Measurements from ENCODE around the gene EI24.

EI24 gene

DNA sequence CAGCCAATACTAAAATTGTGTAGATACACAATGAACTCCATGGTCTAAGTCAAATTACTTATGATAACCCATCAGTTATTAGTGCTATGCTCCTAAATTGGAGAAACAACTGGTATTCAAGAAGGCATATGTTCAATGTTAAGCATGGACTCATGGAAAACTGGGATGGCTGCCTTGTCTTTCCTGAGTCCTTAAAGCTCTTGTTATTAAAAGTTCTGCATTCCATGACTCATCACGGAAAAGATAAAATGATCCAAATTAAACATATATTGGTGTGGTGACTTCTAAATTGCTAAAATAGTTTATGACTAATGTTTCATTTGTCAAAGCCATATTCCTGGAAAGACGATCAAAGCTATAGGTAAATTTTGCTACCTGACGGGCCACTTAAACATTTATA, 9.4 kb upstream of the EI24 start:
- TF ChIP-seq ISL1 (CRISPR knock-in tag; IDR thresholded peaks at IDR 0.05) (peak; percentile 45), CSDC2 (CRISPR knock-in tag; IDR thresholded peaks at IDR 0.05) (no peak)
- no peak for ATAC-seq

DNA sequence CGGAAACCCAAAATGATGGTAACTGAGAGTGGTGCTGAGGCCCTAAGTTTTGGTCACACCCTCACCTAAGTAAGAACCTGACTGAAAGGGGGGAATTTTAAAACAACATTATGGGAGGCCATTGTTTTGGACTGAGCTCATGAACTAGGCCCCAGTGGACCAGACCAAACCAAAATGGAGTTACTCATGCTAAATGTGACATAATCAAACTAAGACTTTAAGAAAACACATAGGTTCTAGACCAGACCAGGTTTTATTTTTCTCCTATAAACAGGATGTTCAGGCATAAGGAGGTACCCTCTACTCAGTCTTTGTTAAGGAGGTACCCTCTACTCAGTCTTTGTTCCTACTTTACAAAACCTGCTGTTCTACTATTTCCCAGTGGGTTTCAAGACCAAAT, 7.4 kb upstream of the EI24 start:
- ATAC-seq: no peak
- TF ChIP-seq, protein P1, sequence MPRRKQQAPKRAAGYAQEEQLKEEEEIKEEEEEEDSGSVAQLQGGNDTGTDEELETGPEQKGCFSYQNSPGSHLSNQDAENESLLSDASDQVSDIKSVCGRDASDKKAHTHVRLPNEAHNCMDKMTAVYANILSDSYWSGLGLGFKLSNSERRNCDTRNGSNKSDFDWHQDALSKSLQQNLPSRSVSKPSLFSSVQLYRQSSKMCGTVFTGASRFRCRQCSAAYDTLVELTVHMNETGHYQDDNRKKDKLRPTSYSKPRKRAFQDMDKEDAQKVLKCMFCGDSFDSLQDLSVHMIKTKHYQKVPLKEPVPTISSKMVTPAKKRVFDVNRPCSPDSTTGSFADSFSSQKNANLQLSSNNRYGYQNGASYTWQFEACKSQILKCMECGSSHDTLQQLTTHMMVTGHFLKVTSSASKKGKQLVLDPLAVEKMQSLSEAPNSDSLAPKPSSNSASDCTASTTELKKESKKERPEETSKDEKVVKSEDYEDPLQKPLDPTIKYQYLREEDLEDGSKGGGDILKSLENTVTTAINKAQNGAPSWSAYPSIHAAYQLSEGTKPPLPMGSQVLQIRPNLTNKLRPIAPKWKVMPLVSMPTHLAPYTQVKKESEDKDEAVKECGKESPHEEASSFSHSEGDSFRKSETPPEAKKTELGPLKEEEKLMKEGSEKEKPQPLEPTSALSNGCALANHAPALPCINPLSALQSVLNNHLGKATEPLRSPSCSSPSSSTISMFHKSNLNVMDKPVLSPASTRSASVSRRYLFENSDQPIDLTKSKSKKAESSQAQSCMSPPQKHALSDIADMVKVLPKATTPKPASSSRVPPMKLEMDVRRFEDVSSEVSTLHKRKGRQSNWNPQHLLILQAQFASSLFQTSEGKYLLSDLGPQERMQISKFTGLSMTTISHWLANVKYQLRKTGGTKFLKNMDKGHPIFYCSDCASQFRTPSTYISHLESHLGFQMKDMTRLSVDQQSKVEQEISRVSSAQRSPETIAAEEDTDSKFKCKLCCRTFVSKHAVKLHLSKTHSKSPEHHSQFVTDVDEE (CRISPR knock-in tag; IDR thresholded peaks at IDR 0.05): no peak
- TF ChIP-seq, protein P2, sequence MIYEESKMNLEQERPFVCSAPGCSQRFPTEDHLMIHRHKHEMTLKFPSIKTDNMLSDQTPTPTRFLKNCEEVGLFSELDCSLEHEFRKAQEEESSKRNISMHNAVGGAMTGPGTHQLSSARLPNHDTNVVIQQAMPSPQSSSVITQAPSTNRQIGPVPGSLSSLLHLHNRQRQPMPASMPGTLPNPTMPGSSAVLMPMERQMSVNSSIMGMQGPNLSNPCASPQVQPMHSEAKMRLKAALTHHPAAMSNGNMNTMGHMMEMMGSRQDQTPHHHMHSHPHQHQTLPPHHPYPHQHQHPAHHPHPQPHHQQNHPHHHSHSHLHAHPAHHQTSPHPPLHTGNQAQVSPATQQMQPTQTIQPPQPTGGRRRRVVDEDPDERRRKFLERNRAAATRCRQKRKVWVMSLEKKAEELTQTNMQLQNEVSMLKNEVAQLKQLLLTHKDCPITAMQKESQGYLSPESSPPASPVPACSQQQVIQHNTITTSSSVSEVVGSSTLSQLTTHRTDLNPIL (CRISPR knock-in tag; IDR thresholded peaks at IDR 0.05; ENCODE audit: low read depth): no peak
- no peak for TF ChIP-seq ZNF70 (CRISPR knock-in tag; IDR thresholded peaks at IDR 0.05)
- no peak for TF ChIP-seq SNAI2 (CRISPR knock-in tag; IDR thresholded peaks at IDR 0.05)
- TF ChIP-seq, protein P3, sequence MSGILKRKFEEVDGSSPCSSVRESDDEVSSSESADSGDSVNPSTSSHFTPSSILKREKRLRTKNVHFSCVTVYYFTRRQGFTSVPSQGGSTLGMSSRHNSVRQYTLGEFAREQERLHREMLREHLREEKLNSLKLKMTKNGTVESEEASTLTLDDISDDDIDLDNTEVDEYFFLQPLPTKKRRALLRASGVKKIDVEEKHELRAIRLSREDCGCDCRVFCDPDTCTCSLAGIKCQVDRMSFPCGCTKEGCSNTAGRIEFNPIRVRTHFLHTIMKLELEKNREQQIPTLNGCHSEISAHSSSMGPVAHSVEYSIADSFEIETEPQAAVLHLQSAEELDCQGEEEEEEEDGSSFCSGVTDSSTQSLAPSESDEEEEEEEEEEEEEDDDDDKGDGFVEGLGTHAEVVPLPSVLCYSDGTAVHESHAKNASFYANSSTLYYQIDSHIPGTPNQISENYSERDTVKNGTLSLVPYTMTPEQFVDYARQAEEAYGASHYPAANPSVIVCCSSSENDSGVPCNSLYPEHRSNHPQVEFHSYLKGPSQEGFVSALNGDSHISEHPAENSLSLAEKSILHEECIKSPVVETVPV (CRISPR knock-in tag; IDR thresholded peaks at IDR 0.05): no peak
- no peak for TF ChIP-seq TOX (CRISPR knock-in tag; IDR thresholded peaks at IDR 0.05; ENCODE audit: borderline replicate concordance)
- no peak for TF ChIP-seq ESRRG (CRISPR knock-in tag; IDR thresholded peaks at IDR 0.05)
- no peak for TF ChIP-seq BACH2 (CRISPR knock-in tag; IDR thresholded peaks at IDR 0.05; ENCODE audit: borderline replicate concordance)
- TF ChIP-seq, protein P4, sequence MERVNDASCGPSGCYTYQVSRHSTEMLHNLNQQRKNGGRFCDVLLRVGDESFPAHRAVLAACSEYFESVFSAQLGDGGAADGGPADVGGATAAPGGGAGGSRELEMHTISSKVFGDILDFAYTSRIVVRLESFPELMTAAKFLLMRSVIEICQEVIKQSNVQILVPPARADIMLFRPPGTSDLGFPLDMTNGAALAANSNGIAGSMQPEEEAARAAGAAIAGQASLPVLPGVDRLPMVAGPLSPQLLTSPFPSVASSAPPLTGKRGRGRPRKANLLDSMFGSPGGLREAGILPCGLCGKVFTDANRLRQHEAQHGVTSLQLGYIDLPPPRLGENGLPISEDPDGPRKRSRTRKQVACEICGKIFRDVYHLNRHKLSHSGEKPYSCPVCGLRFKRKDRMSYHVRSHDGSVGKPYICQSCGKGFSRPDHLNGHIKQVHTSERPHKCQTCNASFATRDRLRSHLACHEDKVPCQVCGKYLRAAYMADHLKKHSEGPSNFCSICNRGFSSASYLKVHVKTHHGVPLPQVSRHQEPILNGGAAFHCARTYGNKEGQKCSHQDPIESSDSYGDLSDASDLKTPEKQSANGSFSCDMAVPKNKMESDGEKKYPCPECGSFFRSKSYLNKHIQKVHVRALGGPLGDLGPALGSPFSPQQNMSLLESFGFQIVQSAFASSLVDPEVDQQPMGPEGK (CRISPR knock-in tag; IDR thresholded peaks at IDR 0.05; ENCODE audit: borderline replicate concordance): no peak
- TF ChIP-seq CSDC2 (CRISPR knock-in tag; IDR thresholded peaks at IDR 0.05): no peak
- TF ChIP-seq ZFP3 (CRISPR knock-in tag; IDR thresholded peaks at IDR 0.05): no peak
- no peak for TF ChIP-seq GLIS3 (CRISPR knock-in tag; IDR thresholded peaks at IDR 0.05)

DNA sequence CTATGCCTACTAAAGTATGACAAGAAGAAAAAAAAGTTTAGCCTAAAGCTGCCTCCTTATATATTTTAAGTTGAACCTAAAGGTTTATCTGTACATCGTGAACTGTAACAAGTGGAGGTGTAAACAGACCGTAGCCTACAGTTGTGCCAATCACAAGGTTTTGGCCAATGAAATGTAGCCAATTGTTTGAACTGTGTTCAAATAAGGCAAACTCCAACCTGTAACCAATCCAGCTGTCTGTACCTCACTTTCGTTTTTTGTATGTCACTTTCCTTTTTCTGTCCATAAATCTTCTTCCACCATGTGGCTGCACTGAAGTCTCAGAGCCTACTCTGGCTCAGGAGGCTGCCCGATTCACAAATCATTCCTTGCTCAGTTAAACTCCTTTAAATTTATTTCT, 6.8 kb upstream of the EI24 start:
- TF ChIP-seq, protein P2 (CRISPR knock-in tag; IDR thresholded peaks at IDR 0.05; ENCODE audit: low read depth): no peak
- TF ChIP-seq SNAI2 (CRISPR knock-in tag; IDR thresholded peaks at IDR 0.05): no peak
- no peak for TF ChIP-seq OSR1 (CRISPR knock-in tag; IDR thresholded peaks at IDR 0.05)
- no peak for TF ChIP-seq CSDC2 (CRISPR knock-in tag; IDR thresholded peaks at IDR 0.05)
- no peak for TF ChIP-seq ZNF565 (CRISPR knock-in tag; conservative IDR thresholded peaks at IDR 0.05; ENCODE audit: low read depth)
- no peak for TF ChIP-seq ZFP30 (CRISPR knock-in tag; IDR thresholded peaks at IDR 0.05)
- TF ChIP-seq, protein P1 (CRISPR knock-in tag; IDR thresholded peaks at IDR 0.05): no peak
- no peak for TF ChIP-seq ZNF8 (CRISPR knock-in tag; IDR thresholded peaks at IDR 0.05)
- TF ChIP-seq ARNTL (CRISPR knock-in tag; IDR thresholded peaks at IDR 0.05; ENCODE audit: borderline replicate concordance, low read depth): no peak
- no peak for TF ChIP-seq PPARA (CRISPR knock-in tag; IDR thresholded peaks at IDR 0.05; ENCODE audit: borderline replicate concordance)
- TF ChIP-seq TOX (CRISPR knock-in tag; IDR thresholded peaks at IDR 0.05; ENCODE audit: borderline replicate concordance): no peak
- TF ChIP-seq, protein P5, sequence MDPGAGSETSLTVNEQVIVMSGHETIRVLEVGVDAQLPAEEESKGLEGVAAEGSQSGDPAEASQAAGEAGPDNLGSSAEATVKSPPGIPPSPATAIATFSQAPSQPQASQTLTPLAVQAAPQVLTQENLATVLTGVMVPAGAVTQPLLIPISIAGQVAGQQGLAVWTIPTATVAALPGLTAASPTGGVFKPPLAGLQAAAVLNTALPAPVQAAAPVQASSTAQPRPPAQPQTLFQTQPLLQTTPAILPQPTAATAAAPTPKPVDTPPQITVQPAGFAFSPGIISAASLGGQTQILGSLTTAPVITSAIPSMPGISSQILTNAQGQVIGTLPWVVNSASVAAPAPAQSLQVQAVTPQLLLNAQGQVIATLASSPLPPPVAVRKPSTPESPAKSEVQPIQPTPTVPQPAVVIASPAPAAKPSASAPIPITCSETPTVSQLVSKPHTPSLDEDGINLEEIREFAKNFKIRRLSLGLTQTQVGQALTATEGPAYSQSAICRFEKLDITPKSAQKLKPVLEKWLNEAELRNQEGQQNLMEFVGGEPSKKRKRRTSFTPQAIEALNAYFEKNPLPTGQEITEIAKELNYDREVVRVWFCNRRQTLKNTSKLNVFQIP (CRISPR knock-in tag; IDR thresholded peaks at IDR 0.05; ENCODE audit: borderline replicate concordance, low read depth): no peak
- TF ChIP-seq ZFP3 (CRISPR knock-in tag; IDR thresholded peaks at IDR 0.05): no peak
- TF ChIP-seq BACH2 (CRISPR knock-in tag; IDR thresholded peaks at IDR 0.05; ENCODE audit: borderline replicate concordance): no peak
- no peak for TF ChIP-seq RARB (CRISPR knock-in tag; IDR thresholded peaks at IDR 0.05)
- no peak for TF ChIP-seq ZC3H10 (CRISPR knock-in tag; IDR thresholded peaks at IDR 0.05)
- TF ChIP-seq ISL1 (CRISPR knock-in tag; IDR thresholded peaks at IDR 0.05): no peak
- no peak for TF ChIP-seq GLIS3 (CRISPR knock-in tag; IDR thresholded peaks at IDR 0.05)
- no peak for TF ChIP-seq ESRRG (CRISPR knock-in tag; IDR thresholded peaks at IDR 0.05)
- no peak for ATAC-seq

All from SK-N-SH treated with all-trans-retinoic acid at 6 μM for 48 hours (cell line).